Uterus (tissue), 4 donors: Measurements from ENCODE around the gene CRACR2A. TPM values are rescaled to one million over a fixed set of nuclear protein-coding genes. Genes with fewer than 3 reads are reported as not detected.

Source experiments
- DNase-seq, 2 donors: peaks; one replicate each; pipeline ENCODE4 v3.0.0-alpha.2; 2019 to 2020
- H3K27ac ChIP-seq, 2 donors: fragments of 200-600 bp; sonication (generic); 1 replicate in 1 of 2; 2 replicates in 1 of 2; pipeline ENCODE4 v1.5.1; 2016 to 2018
- H3K27me3 ChIP-seq, 2 donors: fragments of 200-600 bp; sonication (generic); one replicate each; pipeline ENCODE4 v1.5.1; 2018 to 2019; ENCODE audit warnings: control low read depth in 1 of 2
- H3K36me3 ChIP-seq, 2 donors: fragments of 200-600 bp; sonication (generic); one replicate each; pipeline ENCODE4 v1.5.1; 2019; ENCODE audit warnings: control low read depth in 1 of 2
- H3K4me1 ChIP-seq, 2 donors: fragments of 200-600 bp; sonication (generic); one replicate each; pipeline ENCODE4 v1.5.1; 2018 to 2019; ENCODE audit warnings: control low read depth in 1 of 2
- H3K4me3 ChIP-seq, 2 donors: fragments of 200-600 bp; sonication (generic); 1 replicate in 1 of 2; 2 replicates in 1 of 2; pipeline ENCODE4 v1.5.1; 2018 to 2019; ENCODE audit warnings: mild to moderate bottlenecking in 1 of 2
- H3K9me3 ChIP-seq, 2 donors: fragments of 200-600 bp; sonication (generic); one replicate each; pipeline ENCODE4 v1.5.1; 2019; ENCODE audit warnings: control low read depth in 1 of 2
- CTCF ChIP-seq, 4 experiments: fragments of 200-600 bp in 2 of 4; fragments of 450-650 bp in 2 of 4; sonication (generic) in 2 of 4; IDR thresholded peaks; one replicate each; pipeline ENCODE4 v1.5.1; 2016 to 2019; ENCODE audit warnings: antibody characterized with exemption in 4 of 4, mild to moderate bottlenecking in 2 of 4, moderate library complexity in 1 of 4
- POLR2A ChIP-seq, 2 donors: fragments of 450-650 bp; IDR thresholded peaks; one replicate each; pipeline ENCODE4 v1.6.1; 2016; ENCODE audit warnings: antibody characterized with exemption in 2 of 2, mild to moderate bottlenecking in 1 of 2, moderate library complexity in 1 of 2
- intact Hi-C: fragments of 100-400 bp; cut with DNase I; formaldehyde crosslinking; loops from one replicate; pipeline ENCODE4 v1.15.1; 2023; ENCODE audit warnings: low total_unique reads
- total RNA-seq, 4 donors: library from RNA; depleted of rRNA in 3 of 4; stranded (reverse); fragments of >200 nt in 3 of 4; gene quantifications; one replicate each; pipeline versions ENCODE4 v1.1.0 to v1.2.4, GENCODE V29; 2014 to 2023
- donor health status: DM: yes; HTN: yes; CAD: no.

CRACR2A gene
- total RNA-seq = 10 to 100 TPM in 1 of 4 donors, 1 to 10 TPM in 2, under 1 TPM in 1; 0.88 to 33.6 (median 3.2) TPM

GRCh38 chr12:3752741-3753486 lies at the start of gene CRACR2A:
CRACR2A (minus strand) TSS chr12:3753109; CDS start chr12:3696999, 56,110 bp downstream.
- peak within 1 kb of the TSS; percentile 16 to 41 for H3K4me3 ChIP-seq

GRCh38 chr12:3797531-3798048 lies 44.7 kb upstream of the CRACR2A start:
- intact Hi-C loops = no loop called here
- H3K4me1 ChIP-seq = no peaks in the 10 kb centered on the region
- H3K27ac ChIP-seq = no peak overlapping the region
- no peak for TF ChIP-seq POLR2A (IDR thresholded peaks at IDR 0.05)
- no peak for TF ChIP-seq CTCF (IDR thresholded peaks at IDR 0.05)
- H3K36me3 ChIP-seq = no peaks in the 10 kb centered on the region
- DNase-seq = no peak
- H3K4me3 ChIP-seq = no peak overlapping the region
- no peaks in the 10 kb centered on the region for H3K27me3 ChIP-seq
- no peaks in the 10 kb centered on the region for H3K9me3 ChIP-seq

More at GRCh38 chr12:3752741-3753486, at the start of gene CRACR2A:
- H3K36me3 ChIP-seq = no peaks in the 10 kb centered on the region
- peak within 1 kb of the TSS; percentile 65 to 69 for H3K27ac ChIP-seq
- intact Hi-C loops = no loop called here
- no peaks in the 10 kb centered on the region for H3K4me1 ChIP-seq
- no peaks in the 10 kb centered on the region for H3K27me3 ChIP-seq
- no peaks in the 10 kb centered on the region for H3K9me3 ChIP-seq
- DNase-seq = peak; percentile 42 to 71
- peak; percentile 21 to 76 (median 66) for TF ChIP-seq CTCF (IDR thresholded peaks at IDR 0.05)
- no peak for TF ChIP-seq POLR2A (IDR thresholded peaks at IDR 0.05)

GRCh38 chr12:3795492-3796133 lies 42.7 kb upstream of the CRACR2A start:
- DNase-seq = no peak
- Histone ChIP-seq H3K4me3 (no peak overlapping the region), H3K9me3 (no peaks in the 10 kb centered on the region), H3K27me3 (no peaks in the 10 kb centered on the region), H3K27ac (no peak overlapping the region), H3K4me1 (no peaks in the 10 kb centered on the region), H3K36me3 (no peaks in the 10 kb centered on the region)
- intact Hi-C loops = no loop called here
- TF ChIP-seq POLR2A (IDR thresholded peaks at IDR 0.05) = no peak
- no peak for TF ChIP-seq CTCF (IDR thresholded peaks at IDR 0.05)

DNA sequence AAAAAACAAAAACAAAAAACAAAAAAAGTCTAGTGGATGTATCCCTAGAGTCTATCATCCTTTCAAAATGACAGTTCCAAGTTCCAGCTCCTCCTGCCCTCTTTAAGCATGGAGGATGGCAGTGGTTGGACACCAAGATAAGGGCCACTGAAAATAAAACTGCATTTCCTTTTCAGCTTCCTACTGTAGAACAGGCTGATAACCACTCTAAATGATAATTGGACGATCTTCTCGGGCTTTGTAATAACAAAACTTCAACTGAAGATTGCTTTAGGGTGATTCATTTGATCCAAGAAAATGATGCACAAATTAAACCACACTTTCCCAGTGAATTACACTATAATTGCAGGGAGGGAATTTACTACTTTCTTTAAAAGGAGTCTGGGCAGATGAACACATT lies 42.2 kb upstream of the CRACR2A start:
- Histone ChIP-seq H3K4me1 (no peaks in the 10 kb centered on the region), H3K4me3 (no peak overlapping the region), H3K27me3 (no peaks in the 10 kb centered on the region), H3K9me3 (no peaks in the 10 kb centered on the region), H3K36me3 (no peaks in the 10 kb centered on the region), H3K27ac (no peak overlapping the region)
- no peak for DNase-seq
- TF ChIP-seq CTCF (IDR thresholded peaks at IDR 0.05) = no peak
- no peak for TF ChIP-seq POLR2A (IDR thresholded peaks at IDR 0.05)
- intact Hi-C loops = no loop called here
